ENCODE results near the gene DMXL1.

The DMXL1 gene

GRCh38 chr5:119274767-119275130 lies 203.9 kb downstream of the DMXL1 start:
- no peaks in the 10 kb centered on the region for H3K9me3 ChIP-seq (ENCODE audit: control insufficient read depth, insufficient read depth, low read depth, low read length)
- peaks cover 45% of the 10 kb centered on the region for H3K4me1 ChIP-seq (ENCODE audit: control insufficient read depth, insufficient read depth, low read length)
- H3K4me3 ChIP-seq (ENCODE audit: low read depth, low read length) = no peak overlapping the region
- no peaks in the 10 kb centered on the region for H3K36me3 ChIP-seq (ENCODE audit: control insufficient read depth in 2 of 2, insufficient read depth in 1 of 2, low read length in 2 of 2)
- ChIA-PET POLR2A (interaction anchor here (1.2 kb wide), 1 partner anchor 13 kb away, joined by 4 read pairs; no protein-coding TSS in a partner anchor), CTCF (interaction anchor here (0.6 kb wide), 1 partner anchor 160 kb away, joined by 3 read pairs; no protein-coding TSS in a partner anchor)
- 0 out of 2 replicates have a peak, but pooled peaks have one; percentile 4 for TF ChIP-seq SP3 (tag by site-specific recombination; IDR thresholded peaks at IDR 0.05)
- TF ChIP-seq ZNF362 (tag by site-specific recombination; IDR thresholded peaks at IDR 0.05) = peak; percentile 48; the same call in 1 of the 2 replicates
- TF ChIP-seq MYNN (tag by site-specific recombination; IDR thresholded peaks at IDR 0.05; ENCODE audit: borderline replicate concordance) = 0 out of 2 replicates have a peak, but pooled peaks have one; percentile 7
- TF ChIP-seq ZFP41 (tag by site-specific recombination; IDR thresholded peaks at IDR 0.05; ENCODE audit: borderline replicate concordance) = no peak
- peak; percentile 5; the same call in 1 of the 2 replicates for TF ChIP-seq ZBTB48 (tag by site-specific recombination; IDR thresholded peaks at IDR 0.05)
- peak overlapping the region; percentile 3; the same call in 1 of the 2 replicates for H3K27ac ChIP-seq (ENCODE audit: extremely low read depth, low read depth, low read length)

GRCh38 chr5:119275146-119275545 lies 204.3 kb downstream of the DMXL1 start:
- no peak overlapping the region for H3K27ac ChIP-seq (ENCODE audit: extremely low read depth, low read depth, low read length)
- CTCF ChIA-PET = no interaction called here
- POLR2A ChIA-PET = interaction anchor here (1.2 kb wide), 1 partner anchor 12 kb away, joined by 4 read pairs; no protein-coding TSS in a partner anchor
- peaks cover 43% of the 10 kb centered on the region for H3K4me1 ChIP-seq (ENCODE audit: control insufficient read depth, insufficient read depth, low read length)
- H3K4me3 ChIP-seq (ENCODE audit: low read depth, low read length) = no peak overlapping the region
- TF ChIP-seq ZNF366 (tag by site-specific recombination; conservative IDR thresholded peaks at IDR 0.05) (peak; percentile 12; the same call in 1 of the 2 replicates), ZNF341 (tag by site-specific recombination; IDR thresholded peaks at IDR 0.05; ENCODE audit: low read depth) (peak; percentile 37), ZNF324 (tag by site-specific recombination; IDR thresholded peaks at IDR 0.05) (no peak), ZBTB21 (tag by site-specific recombination; IDR thresholded peaks at IDR 0.05) (peak; percentile 45; the same call in 1 of the 2 replicates), ZNF629 (tag by site-specific recombination; IDR thresholded peaks at IDR 0.05) (peak; percentile 78)
- no peaks in the 10 kb centered on the region for H3K9me3 ChIP-seq (ENCODE audit: control insufficient read depth, insufficient read depth, low read depth, low read length)
- no peaks in the 10 kb centered on the region for H3K36me3 ChIP-seq (ENCODE audit: control insufficient read depth in 2 of 2, insufficient read depth in 1 of 2, low read length in 2 of 2)

- no peaks in the 10 kb centered on the region for H3K36me3 ChIP-seq (ENCODE audit: control insufficient read depth in 2 of 2, insufficient read depth in 1 of 2, low read length in 2 of 2)
- peaks cover 39% of the 10 kb centered on the region for H3K4me1 ChIP-seq (ENCODE audit: control insufficient read depth, insufficient read depth, low read length)
- no peaks in the 10 kb centered on the region for H3K9me3 ChIP-seq (ENCODE audit: control insufficient read depth, insufficient read depth, low read depth, low read length)
- H3K4me3 ChIP-seq (ENCODE audit: low read depth, low read length) = no peak overlapping the region
- ChIA-PET POLR2A (interaction anchor here (1.2 kb wide), 1 partner anchor 12 kb away, joined by 4 read pairs; no protein-coding TSS in a partner anchor), CTCF (no interaction called here)
- TF ChIP-seq ZNF449 (tag by site-specific recombination; IDR thresholded peaks at IDR 0.05) (peak; percentile 77; the same call in 1 of the 2 replicates), ZBTB17 (tag by site-specific recombination; IDR thresholded peaks at IDR 0.05) (no peak), TCF7L2 (IDR thresholded peaks at IDR 0.05; ENCODE audit: borderline replicate concordance, low read depth, low read length) (no peak)
- H3K27ac ChIP-seq (ENCODE audit: extremely low read depth, low read depth, low read length) = no peak overlapping the region
Observed at GRCh38 chr5:119275601-119276173, 204.8 kb downstream of the DMXL1 start.

GRCh38 chr5:119276978-119277377 lies 206.1 kb downstream of the DMXL1 start:
- no peak overlapping the region for H3K27ac ChIP-seq (ENCODE audit: extremely low read depth, low read depth, low read length)
- H3K36me3 ChIP-seq (ENCODE audit: control insufficient read depth in 2 of 2, insufficient read depth in 1 of 2, low read length in 2 of 2) = no peaks in the 10 kb centered on the region
- no peaks in the 10 kb centered on the region for H3K9me3 ChIP-seq (ENCODE audit: control insufficient read depth, insufficient read depth, low read depth, low read length)
- no peak overlapping the region for H3K4me3 ChIP-seq (ENCODE audit: low read depth, low read length)
- ChIA-PET CTCF (interaction anchor here (1.1 kb wide), 1 partner anchor 39 kb away, joined by 3 read pairs; no protein-coding TSS in a partner anchor), POLR2A (interaction anchor here (1.6 kb wide), 1 partner anchor 9 kb away, joined by 7 read pairs; no protein-coding TSS in a partner anchor)
- peaks cover 29% of the 10 kb centered on the region for H3K4me1 ChIP-seq (ENCODE audit: control insufficient read depth, insufficient read depth, low read length)
- TF ChIP-seq ZNF558 (tag by site-specific recombination; IDR thresholded peaks at IDR 0.05) = no peak

Measured in HEK293 (cell line).